GM19372 (cell line): ENCODE results near the gene LYRM7.
"Not testable (repeated sequence)": the region's sequence is repeated elsewhere in the genome, so short reads cannot be mapped to it uniquely, and the experiment has no call there.

Source experiments
- ATAC-seq: cut with Tn5 transposase; IDR thresholded peaks from one replicate; pipeline ENCODE4 v1.9.1; 2021; ENCODE audit warnings: mild to moderate bottlenecking, low read depth, moderate library complexity; ENCODE audit not compliant: unreplicated experiment

The LYRM7 gene

GRCh38 chr5:131170540-131171275 is at the start of gene LYRM7:
LYRM7 (plus strand) TSS chr5:131170944; CDS start chr5:131171021, 77 bp downstream.
- peak; percentile 96 for ATAC-seq

GRCh38 chr5:131127244-131127643 is 43.5 kb upstream of the LYRM7 start:
- not testable (repeated sequence) for ATAC-seq

- ATAC-seq, result no peak
Observed at GRCh38 chr5:131129306-131129705, 41.4 kb upstream of the LYRM7 start.

GRCh38 chr5:131133091-131133490 is 37.7 kb upstream of the LYRM7 start:
- not testable (repeated sequence) for ATAC-seq

- not testable (repeated sequence) for ATAC-seq
Observed at GRCh38 chr5:131138406-131138805, 32.3 kb upstream of the LYRM7 start.

GRCh38 chr5:131139321-131139720 is 31.4 kb upstream of the LYRM7 start:
- no peak for ATAC-seq

GRCh38 chr5:131142970-131143617 is 27.6 kb upstream of the LYRM7 start:
- no peak for ATAC-seq

GRCh38 chr5:131147258-131147657 is 23.5 kb upstream of the LYRM7 start:
- ATAC-seq, result no peak

- ATAC-seq, result no peak
Observed at GRCh38 chr5:131148835-131149234, 21.9 kb upstream of the LYRM7 start.

GRCh38 chr5:131150408-131150807 is 20.3 kb upstream of the LYRM7 start:
- ATAC-seq, result no peak

GRCh38 chr5:131151216-131151615 is 19.5 kb upstream of the LYRM7 start:
- ATAC-seq, result no peak

- ATAC-seq, result no peak
Observed at GRCh38 chr5:131156385-131156784, 14.4 kb upstream of the LYRM7 start.

- ATAC-seq, result no peak
Observed at GRCh38 chr5:131156957-131157356, 13.8 kb upstream of the LYRM7 start.

GRCh38 chr5:131160134-131160533 is 10.6 kb upstream of the LYRM7 start:
- no peak for ATAC-seq

- ATAC-seq, result no peak
Observed at GRCh38 chr5:131163276-131164119, 7.2 kb upstream of the LYRM7 start.

- ATAC-seq, result peak; percentile 66
Observed at GRCh38 chr5:131164191-131165118, 6.3 kb upstream of the LYRM7 start.

GRCh38 chr5:131165119-131165727 is 5.5 kb upstream of the LYRM7 start, which contains the start of gene HINT1:
HINT1 (minus strand) TSS chr5:131165256; CDS start chr5:131165205, 51 bp downstream.
- peak; percentile 80 for ATAC-seq

- no peak for ATAC-seq
Observed at GRCh38 chr5:131167615-131168014, 3.1 kb upstream of the LYRM7 start.

- ATAC-seq, result no peak
Observed at GRCh38 chr5:131169810-131170539, 769 bp upstream of the LYRM7 start.
